Activated effector memory CD4-positive, alpha-beta T cell treated with Interleukin-2 at 50 U/mL for 16 hours (primary cell): ENCODE data around the gene PPP1R15B.

ENCODE experiments used
- DNase-seq: peaks from one replicate; pipeline ENCODE4 v3.0.0-alpha.2; 2020

PPP1R15B gene

GRCh38 chr1:204361781-204362180 lies 49.8 kb downstream of the PPP1R15B start:
- no peak for DNase-seq

GRCh38 chr1:204361341-204361771 lies 50.3 kb downstream of the PPP1R15B start:
- no peak for DNase-seq

- no peak for DNase-seq
Observed at GRCh38 chr1:204360314-204360713, 51.3 kb downstream of the PPP1R15B start.

- no peak for DNase-seq
Observed at GRCh38 chr1:204359474-204360255, 52.0 kb downstream of the PPP1R15B start, which contains the start of gene PLEKHA6. Gene PLEKHA6, minus strand, starts transcription at chr1:204359929. Its CDS starts 86,202 bp downstream, at chr1:204273727.

- DNase-seq, result no peak
Observed at GRCh38 chr1:204359131-204359473, 52.5 kb downstream of the PPP1R15B start.

- DNase-seq, result no peak
Observed at GRCh38 chr1:204358605-204359004, 53.0 kb downstream of the PPP1R15B start.

GRCh38 chr1:204357551-204358490 lies 53.8 kb downstream of the PPP1R15B start:
- no peak for DNase-seq

GRCh38 chr1:204356997-204357396 lies 54.6 kb downstream of the PPP1R15B start:
- DNase-seq, result no peak

GRCh38 chr1:204355913-204356312 lies 55.7 kb downstream of the PPP1R15B start:
- no peak for DNase-seq

GRCh38 chr1:204354579-204354978 lies 57.0 kb downstream of the PPP1R15B start:
- no peak for DNase-seq
